Posterior vena cava (tissue), 2 donors: ENCODE measurements around the gene TBCK. TPM values are rescaled to one million over a fixed set of nuclear protein-coding genes. Genes with fewer than 3 reads are reported as not detected.

Experiments
- DNase-seq: peaks from one replicate; pipeline ENCODE4 v3.0.0-alpha.2; 2020; ENCODE audit warnings: low spot score
- intact Hi-C, 2 donors: fragments of 100-400 bp; cut with DNase I; formaldehyde crosslinking; loops; one replicate each; pipeline versions ENCODE4 v1.14.1 to v1.14.2; 2022 to 2023
- total RNA-seq, 2 donors: library from RNA; stranded (reverse); fragmentation: NEBNext Ultra II Directional; extraction: Animal tissue kit (Norgen Biotek cat#: 25700); gene quantifications; one replicate each; pipeline ENCODE4 v1.2.1, GENCODE V29; 2021
- donor health status: DM: yes; HTN: yes; CAD: no.
- donor health status: DM: yes; HTN: yes; CAD: no.

TBCK gene
- total RNA-seq, 2 donors from 2014 or later: 29.1 to 37.1 TPM

GRCh38 chr4:106090826-106091225 is 225.2 kb downstream of the TBCK start:
- DNase-seq: no peak
- intact Hi-C loops: no loop called here

GRCh38 chr4:106083065-106083464 is 232.9 kb downstream of the TBCK start:
- DNase-seq: no peak
- intact Hi-C loops: no loop called here

DNA sequence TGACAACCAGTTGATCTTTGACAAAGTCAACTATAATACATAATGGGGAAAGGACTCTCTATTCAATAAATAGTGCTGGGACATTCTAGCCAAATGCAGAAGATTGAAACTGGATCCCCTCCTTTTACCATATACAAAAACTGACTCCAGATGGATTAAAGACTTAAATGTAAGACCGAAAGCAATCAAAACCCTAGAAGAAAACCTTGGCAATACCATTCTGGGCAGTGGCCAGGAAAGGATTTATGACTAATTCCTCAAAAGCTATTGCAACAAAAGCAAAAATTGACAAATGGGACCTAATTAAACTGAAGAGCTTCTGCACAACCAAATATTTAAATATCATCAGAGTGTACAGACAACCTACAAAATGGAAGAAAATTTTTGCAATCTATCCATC is 235.6 kb downstream of the TBCK start:
- no peak for DNase-seq
- intact Hi-C loops: no loop called here

- intact Hi-C loops: no loop called here
- no peak for DNase-seq
Measured at GRCh38 chr4:106079616-106080015, 236.4 kb downstream of the TBCK start.

DNA sequence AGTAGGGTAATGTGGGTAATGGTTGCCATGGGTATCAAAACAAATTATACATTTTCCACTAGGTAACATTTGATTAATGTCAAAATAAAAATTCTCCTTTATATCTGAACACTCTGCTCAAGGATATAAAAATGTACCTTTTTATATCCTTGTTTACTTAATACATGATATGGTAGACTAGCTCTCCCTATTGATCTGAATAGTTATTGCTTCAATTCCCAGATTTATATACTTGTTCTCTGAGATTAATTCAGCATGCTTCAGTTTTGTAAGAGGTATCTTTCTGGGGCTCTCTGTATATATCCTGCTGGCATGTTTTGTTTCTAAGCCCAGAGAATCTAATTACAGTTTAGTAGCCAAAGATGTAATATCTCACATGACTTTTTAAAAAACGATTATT is 251.0 kb downstream of the TBCK start:
- no peak for DNase-seq
- intact Hi-C loops: no loop called here

- DNase-seq: no peak
- intact Hi-C loops: no loop called here
Measured at GRCh38 chr4:106063009-106063408, 253.0 kb downstream of the TBCK start.

DNA sequence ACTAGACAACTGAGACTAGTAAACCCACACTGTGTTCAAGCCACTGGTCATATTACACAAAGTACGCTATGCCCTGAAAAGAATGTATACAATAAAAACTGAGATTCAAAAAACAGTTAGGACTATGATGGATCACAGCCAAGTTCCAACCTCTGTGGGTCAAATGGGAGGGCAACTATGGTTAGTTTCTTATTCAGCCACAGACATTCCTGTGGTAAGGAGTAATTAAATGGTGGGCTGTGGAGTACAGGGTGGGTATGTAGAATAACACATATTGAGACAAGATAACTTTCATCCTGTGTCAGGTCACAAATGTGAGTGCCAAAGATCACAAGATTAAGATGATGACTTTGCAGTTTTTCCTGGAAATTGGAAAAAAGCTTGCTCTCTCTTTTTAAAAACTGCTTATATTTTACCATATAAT is 253.5 kb downstream of the TBCK start:
- intact Hi-C loops: no loop called here
- DNase-seq: no peak

DNA sequence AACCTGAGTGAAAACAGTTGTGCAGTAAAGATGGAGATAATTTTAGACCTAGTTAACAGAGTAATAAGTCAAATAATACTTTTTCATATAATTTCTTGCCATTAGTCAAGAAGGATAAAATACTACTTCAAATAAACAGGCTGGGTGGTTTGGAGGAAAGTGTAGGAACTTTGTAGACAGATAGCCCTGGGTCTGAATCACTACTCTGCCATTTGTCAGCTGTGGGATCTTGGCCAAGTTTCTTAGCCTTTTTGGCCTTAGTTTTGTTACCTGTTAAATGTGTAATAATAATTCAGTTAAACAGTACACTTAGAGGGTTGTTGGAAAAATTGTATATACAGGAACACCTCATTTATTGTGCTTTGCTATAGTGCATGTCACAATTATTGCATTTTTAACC is 257.1 kb downstream of the TBCK start:
- DNase-seq: no peak
- intact Hi-C loops: no loop called here

DNA sequence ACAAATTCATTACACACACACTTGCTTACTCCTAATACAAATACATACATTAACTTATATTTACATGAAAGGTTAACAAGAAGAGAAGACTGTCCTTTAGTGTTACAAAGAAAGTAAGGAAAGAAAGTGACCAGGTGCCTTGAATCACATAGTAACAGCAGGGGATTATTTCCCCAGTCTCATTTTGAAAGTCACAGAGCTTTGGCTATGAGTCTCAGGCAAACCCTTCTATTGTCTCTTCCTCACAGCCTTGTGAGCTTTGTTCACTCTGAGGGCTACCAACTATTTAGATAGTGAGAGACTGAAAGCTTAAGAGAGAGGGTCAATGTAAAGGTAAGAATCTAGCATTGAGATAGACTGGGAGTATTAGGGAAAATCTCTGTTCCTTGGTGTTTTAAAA is 259.1 kb downstream of the TBCK start:
- no peak for DNase-seq
- intact Hi-C loops: no loop called here

DNA sequence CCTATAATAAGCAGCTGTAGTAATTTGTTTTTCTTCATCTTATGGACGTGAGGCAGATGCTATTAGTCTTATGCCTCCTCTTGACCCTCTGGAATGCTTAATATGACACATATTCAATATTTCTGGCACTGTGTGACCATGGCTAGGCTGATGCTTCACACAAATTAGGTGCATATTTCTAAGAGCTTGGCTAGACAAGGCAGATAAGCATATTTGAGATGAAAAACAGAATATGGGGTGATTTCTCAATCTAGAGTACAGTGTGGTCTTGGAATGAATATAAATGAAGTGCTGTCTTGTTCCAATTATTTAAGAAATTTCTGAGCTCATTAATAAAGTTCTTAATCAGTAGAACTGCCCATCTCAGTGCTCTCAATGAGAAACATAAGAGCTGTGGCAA is 264.5 kb downstream of the TBCK start:
- intact Hi-C loops: no loop called here
- no peak for DNase-seq

GRCh38 chr4:106049490-106049889 is 266.5 kb downstream of the TBCK start:
- intact Hi-C loops: no loop called here

GRCh38 chr4:106048250-106048971 is 267.6 kb downstream of the TBCK start:
- intact Hi-C loops: no loop called here
- DNase-seq: no peak

More at GRCh38 chr4:106049490-106049889, 266.5 kb downstream of the TBCK start:
- no peak for DNase-seq

- intact Hi-C loops: no loop called here
- no peak for DNase-seq
Measured at GRCh38 chr4:106046083-106046482, 269.9 kb downstream of the TBCK start.

- intact Hi-C loops: no loop called here
- no peak for DNase-seq
Measured at GRCh38 chr4:106041294-106042002, 274.6 kb downstream of the TBCK start.

DNA sequence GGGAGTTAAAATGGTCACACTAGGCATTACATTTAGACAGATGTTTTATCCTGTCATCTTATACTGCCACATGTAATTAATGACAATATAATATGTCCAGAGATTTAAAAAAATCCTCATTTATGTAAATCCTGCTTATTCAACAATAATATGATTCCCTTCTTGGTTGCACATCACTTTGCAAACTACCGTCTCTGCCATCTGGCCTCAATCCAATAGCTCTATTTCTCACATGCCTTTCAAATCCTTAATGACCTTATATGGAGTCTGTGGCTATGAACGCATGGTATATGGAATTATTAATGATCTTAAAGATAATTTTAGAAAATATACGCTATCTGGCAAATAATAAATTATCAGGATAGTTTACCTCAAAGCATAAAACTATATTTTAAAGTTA is 276.2 kb downstream of the TBCK start:
- no peak for DNase-seq
- intact Hi-C loops: no loop called here

DNA sequence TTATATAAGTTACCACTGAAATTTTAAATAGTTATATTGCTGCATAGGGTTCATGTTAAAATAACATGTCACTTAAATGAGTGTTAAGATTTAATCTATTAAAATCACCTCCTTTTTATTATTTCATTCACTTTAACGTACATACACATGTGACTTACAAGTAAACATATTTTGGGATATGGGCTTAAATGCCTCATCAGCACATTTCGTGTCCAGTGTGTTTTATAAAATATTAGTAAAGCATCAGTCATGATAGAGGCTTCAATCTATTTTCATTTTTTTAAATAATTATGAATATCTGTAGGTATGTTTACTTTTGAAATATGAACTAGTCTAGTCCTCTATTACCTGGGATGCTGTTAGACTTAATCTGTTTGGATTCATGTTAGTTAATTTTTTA is 277.1 kb downstream of the TBCK start:
- DNase-seq: no peak
- intact Hi-C loops: no loop called here

DNA sequence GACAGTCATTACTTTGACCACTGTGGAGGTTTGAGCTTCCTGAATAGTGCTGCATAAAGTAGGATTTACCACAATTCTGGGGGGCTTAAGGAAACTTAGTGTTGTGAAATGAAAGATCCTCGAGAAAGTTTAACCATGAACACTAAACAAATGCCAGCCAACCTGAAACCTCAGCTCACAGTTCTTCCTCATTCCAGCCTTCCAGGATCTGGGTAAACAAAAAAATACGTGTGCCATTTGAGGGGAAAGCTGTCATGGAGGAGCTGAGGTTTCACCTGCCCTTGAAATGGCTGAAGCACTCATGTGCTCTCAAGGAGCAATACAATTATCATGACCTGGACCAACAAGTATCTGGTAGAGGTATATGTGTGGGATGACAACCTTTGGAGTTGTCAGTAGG is 278.0 kb downstream of the TBCK start:
- DNase-seq: no peak
- intact Hi-C loops: no loop called here

DNA sequence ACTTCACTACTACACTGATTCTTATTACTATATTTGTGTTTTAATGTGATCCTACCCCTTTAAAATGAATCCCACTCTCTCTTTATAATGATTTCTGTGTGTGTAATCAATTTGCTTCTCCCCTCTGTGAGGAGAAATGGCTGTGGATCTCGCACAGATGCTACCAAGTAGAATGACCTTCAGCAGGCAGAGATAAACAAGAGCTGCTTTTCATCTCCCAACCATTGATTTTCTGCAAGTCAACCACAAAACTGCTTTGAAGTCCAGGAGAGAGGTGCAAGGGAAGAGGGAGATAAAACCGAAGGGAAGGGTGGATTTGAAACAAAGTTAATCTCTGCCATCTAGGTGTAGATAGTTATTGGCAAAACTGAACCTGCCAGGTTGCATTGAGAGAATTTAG is 279.2 kb downstream of the TBCK start:
- no peak for DNase-seq
- intact Hi-C loops: no loop called here

GRCh38 chr4:106036334-106036733 is 279.7 kb downstream of the TBCK start:
- no peak for DNase-seq
- intact Hi-C loops: no loop called here

- intact Hi-C loops: no loop called here
- no peak for DNase-seq
Measured at GRCh38 chr4:106035204-106035603, 280.8 kb downstream of the TBCK start.

GRCh38 chr4:106034751-106035150 is 281.3 kb downstream of the TBCK start:
- intact Hi-C loops: no loop called here
- DNase-seq: no peak
